B cell (primary cell): Measurements from ENCODE around the gene SCYGR4. TPM values are rescaled to one million over a fixed set of nuclear protein-coding genes. Genes with fewer than 3 reads are reported as not detected.

Source experiments
- ATAC-seq: fragments of 200-7000 bp; cut with Tn5 transposase; one replicate; pipeline ENCODE4 v1.10.0; 2021; ENCODE audit warnings: low read depth, mild to moderate bottlenecking, moderate number of reproducible peaks, moderate library complexity
- CTCF ChIA-PET: fragments of 350-600 bp; sonication (Branson Sonifier 250); formaldehyde crosslinking; loops from one replicate; lab custom pipeline; 2021; ENCODE audit warnings: antibody characterized with exemption, inconsistent platforms; lab: Charles Lee
- POLR2A ChIA-PET: fragments of 350-600 bp; sonication (Branson Sonifier 250); formaldehyde crosslinking; loops from one replicate; lab custom pipeline; 2021; ENCODE audit warnings: antibody characterized with exemption; lab: Charles Lee
- DNase-seq: peaks from one replicate; pipeline ENCODE4 v3.0.0; 2013
- H2AFZ ChIP-seq: 2 replicates; pipeline ENCODE4 v1.6.1; 2012; ENCODE audit warnings: mild to moderate bottlenecking, low read depth, low read length; ENCODE audit not compliant: insufficient read depth, poor library complexity, severe bottlenecking
- H3K27ac ChIP-seq, 2 donors: 1 replicate in 1 of 2; 2 replicates in 1 of 2; pipeline ENCODE4 v1.5.1; 2012 to 2013; ENCODE audit warnings: low read length in 2 of 2, mild to moderate bottlenecking in 2 of 2, moderate library complexity in 1 of 2
- H3K27me3 ChIP-seq, 4 experiments: fragments of 200-600 bp in 1 of 4; sonication (generic) in 1 of 4; replicated peaks in 1 of 4; 1 replicate in 2 of 4; 2 replicates in 2 of 4; pipeline versions ENCODE4 v1.6.1 to v1.7.0; 2013 to 2016; ENCODE audit warnings: low read length in 3 of 4, mild to moderate bottlenecking in 2 of 4, mixed read lengths in 1 of 4, moderate library complexity in 1 of 4; ENCODE audit not compliant: insufficient read depth in 4 of 4, control insufficient read depth in 3 of 4; ENCODE audit errors: control extremely low read depth in 1 of 4
- H3K36me3 ChIP-seq, 2 experiments: replicated peaks in 1 of 2; 1 replicate in 1 of 2; 2 replicates in 1 of 2; pipeline versions ENCODE4 v1.6.1 to v1.7.1; 2013; ENCODE audit warnings: low read length in 1 of 2; ENCODE audit not compliant: insufficient read depth in 2 of 2, control insufficient read depth in 1 of 2; ENCODE audit errors: control extremely low read depth in 1 of 2, extremely low read depth in 1 of 2
- H3K4me1 ChIP-seq, 2 donors: fragments of 200-600 bp in 1 of 2; sonication (generic) in 1 of 2; 1 replicate in 1 of 2; 2 replicates in 1 of 2; pipeline versions ENCODE4 v1.5.1 to v1.6.1; 2013 to 2017; ENCODE audit warnings: low read length in 2 of 2; ENCODE audit not compliant: control insufficient read depth in 2 of 2, insufficient read depth in 2 of 2
- H3K4me2 ChIP-seq: replicated peaks from 2 replicates; pipeline ENCODE3; 2012; ENCODE audit warnings: mild to moderate bottlenecking, low read depth, low read length; ENCODE audit not compliant: poor library complexity, severe bottlenecking
- H3K4me3 ChIP-seq, 5 experiments: fragments of 200-600 bp in 1 of 5; sonication (generic) in 1 of 5; 1 replicate in 3 of 5; 2 replicates in 2 of 5; pipeline versions ENCODE4 v1.5.1 to v1.7.0; 2011 to 2016; ENCODE audit warnings: low read length in 4 of 5, mild to moderate bottlenecking in 4 of 5, low read depth in 2 of 5, control low read depth in 1 of 5, moderate library complexity in 1 of 5; ENCODE audit not compliant: insufficient read depth in 1 of 5; ENCODE audit errors: control extremely low read depth in 1 of 5, extremely low read depth in 1 of 5
- H3K79me2 ChIP-seq: fragments of 200-600 bp; sonication (generic); one replicate; pipeline ENCODE4 v1.6.0; 2016; ENCODE audit warnings: low read length; ENCODE audit not compliant: control insufficient read depth, insufficient read depth
- H3K9ac ChIP-seq: fragments of 200-600 bp; sonication (generic); 2 replicates; pipeline ENCODE4 v1.6.1; 2017; ENCODE audit warnings: mild to moderate bottlenecking, low read length, moderate library complexity
- H3K9me3 ChIP-seq, 3 donors: one replicate each; pipeline versions ENCODE4 v1.6.1 to v1.7.1; 2013; ENCODE audit warnings: low read length in 2 of 3; ENCODE audit not compliant: control insufficient read depth in 2 of 3, insufficient read depth in 1 of 3; ENCODE audit errors: control extremely low read depth in 1 of 3
- H4K20me1 ChIP-seq: 2 replicates; pipeline ENCODE4 v1.6.0; 2012; ENCODE audit warnings: mild to moderate bottlenecking, low read length; ENCODE audit not compliant: insufficient read depth, control insufficient read depth, poor library complexity, severe bottlenecking
- H3K27ac Mint-ChIP-seq: one replicate; pipeline ENCODE4 v1.8.0; 2021; ENCODE audit warnings: mixed read lengths
- H3K27me3 Mint-ChIP-seq: one replicate; pipeline ENCODE4 v1.8.0; 2021; ENCODE audit warnings: mixed read lengths
- H3K4me1 Mint-ChIP-seq: one replicate; pipeline ENCODE4 v1.8.0; 2021; ENCODE audit warnings: mixed read lengths
- H3K4me3 Mint-ChIP-seq: one replicate; pipeline ENCODE4 v1.8.0; 2021; ENCODE audit warnings: mixed read lengths
- H3K9me3 Mint-ChIP-seq: one replicate; pipeline ENCODE4 v1.8.0; 2022; ENCODE audit warnings: mixed read lengths; ENCODE audit not compliant: insufficient read depth
- CTCF ChIP-seq: fragments of 200-600 bp; IDR thresholded peaks from one replicate; pipeline ENCODE4 v1.8.0; 2022; ENCODE audit warnings: antibody characterized with exemption, mild to moderate bottlenecking
- EZH2 ChIP-seq: IDR thresholded peaks from 2 replicates; pipeline ENCODE4 v1.6.1; 2012; ENCODE audit warnings: borderline replicate concordance, low read depth, mild to moderate bottlenecking, moderate library complexity, low read length; ENCODE audit not compliant: insufficient read depth, poor library complexity, severe bottlenecking
- WGBS: methylation state at CpG from one replicate; pipeline ENCODE4 v1.1.5; 2013; ENCODE audit warnings: missing lambda C conversion rate; ENCODE audit not compliant: insufficient coverage; 5-methylcytosine and 5-hydroxymethylcytosine counted together
- intact Hi-C: fragments of 100-400 bp; cut with micrococcal nuclease; formaldehyde crosslinking; loops from one replicate; pipeline ENCODE4 v1.10.0; 2022
- polyA plus RNA-seq: library from polyadenylated mRNA; depleted of rRNA; stranded (reverse); fragments of >200 nt; gene quantifications from 2 replicates; pipeline ENCODE4 v1.2.3, GENCODE V29; 2012
- total RNA-seq, 2 donors: library from RNA; stranded (reverse); fragments of 120-200 nt in 1 of 2; gene quantifications; 1 replicate in 1 of 2; 2 replicates in 1 of 2; pipeline versions ENCODE4 v1.2.3 to v1.2.4, GENCODE V29; 2013 to 2022

SCYGR4 gene
- total and polyA plus RNA-seq, 2 donors (not counting 1 experiment from before 2014, with no cell fraction given), result not detected

- H3K9me3 Mint-ChIP-seq, result no peaks in the 10 kb centered on the region
- no peak overlapping the region for H3K27ac Mint-ChIP-seq
- no peak overlapping the region for H3K27ac ChIP-seq
- WGBS, result 72% methylated on average over 4 of the region's 7 CpGs
- H3K9ac ChIP-seq, result no peak overlapping the region
- ATAC-seq (no peak), DNase-seq (no peak)
- no peaks in the 10 kb centered on the region for H3K79me2 ChIP-seq
- H3K4me2 ChIP-seq, result no peak overlapping the region
- ChIA-PET POLR2A (no interaction called here), CTCF (no interaction called here)
- intact Hi-C loops, result no loop called here
- H3K27me3 Mint-ChIP-seq, result peaks cover 26% of the 10 kb centered on the region
- no peak overlapping the region for H2AFZ ChIP-seq
- no peak overlapping the region for H3K4me3 ChIP-seq
- TF ChIP-seq CTCF, result no peak
- no peak for TF ChIP-seq EZH2
- peaks cover 0 to 6% (median 2%) of the 10 kb centered on the region in 4 experiments for H3K27me3 ChIP-seq
- no peaks in the 10 kb centered on the region for H3K36me3 ChIP-seq
- H3K4me1 Mint-ChIP-seq, result no peaks in the 10 kb centered on the region
- H4K20me1 ChIP-seq, result no peaks in the 10 kb centered on the region
- H3K4me1 ChIP-seq, result no peaks in the 10 kb centered on the region
- H3K9me3 ChIP-seq, result no peaks in the 10 kb centered on the region
- H3K4me3 Mint-ChIP-seq, result no peak overlapping the region
Measured at GRCh38 chr2:227629435-227629834, 12.1 kb downstream of the SCYGR4 start.

GRCh38 chr2:227630322-227630721 is 13.0 kb downstream of the SCYGR4 start:
- Mint-ChIP-seq H3K27me3 (peaks cover 28% of the 10 kb centered on the region), H3K9me3 (no peaks in the 10 kb centered on the region), H3K4me3 (no peak overlapping the region), H3K27ac (no peak overlapping the region), H3K4me1 (no peaks in the 10 kb centered on the region)
- Histone ChIP-seq H3K4me1 (no peaks in the 10 kb centered on the region), H3K27me3 (peaks cover 0 to 6% (median 1%) of the 10 kb centered on the region in 4 experiments), H2AFZ (no peak overlapping the region), H3K9ac (no peak overlapping the region), H3K9me3 (no peaks in the 10 kb centered on the region), H4K20me1 (no peaks in the 10 kb centered on the region), H3K4me3 (no peak overlapping the region), H3K79me2 (no peaks in the 10 kb centered on the region), H3K27ac (no peak overlapping the region), H3K36me3 (no peaks in the 10 kb centered on the region), H3K4me2 (no peak overlapping the region)
- POLR2A ChIA-PET, result no interaction called here
- no peak for DNase-seq
- CTCF ChIA-PET, result no interaction called here
- no peak for TF ChIP-seq EZH2
- no CpG with 5 or more reads among the region's 3 CpGs for WGBS
- intact Hi-C loops, result no loop called here
- ATAC-seq, result no peak
